Measurements from ENCODE around the gene CRX.
"Not testable (repeated sequence)": the region's sequence is repeated elsewhere in the genome, so short reads cannot be mapped to it uniquely, and the experiment has no call there.

Gene CRX

GRCh38 chr19:47861630-47862029 is 39.9 kb downstream of the CRX start:
- DNase-seq: no peak

GRCh38 chr19:47863514-47863936 is 41.8 kb downstream of the CRX start:
- DNase-seq: peak; percentile 85

- no peak for DNase-seq
Observed at GRCh38 chr19:47865166-47865565, 43.4 kb downstream of the CRX start.

- DNase-seq: no peak
Observed at GRCh38 chr19:47878906-47879305, 57.2 kb downstream of the CRX start.

GRCh38 chr19:47879385-47879784 is 57.6 kb downstream of the CRX start:
- not testable (repeated sequence) for DNase-seq

GRCh38 chr19:47881757-47882156 is 60.0 kb downstream of the CRX start:
- no peak for DNase-seq

GRCh38 chr19:47882890-47883289 is 61.2 kb downstream of the CRX start:
- DNase-seq: no peak

- no peak for DNase-seq
Observed at GRCh38 chr19:47885067-47885463, 63.3 kb downstream of the CRX start.

- DNase-seq: no peak
Observed at GRCh38 chr19:47886010-47886559, 64.3 kb downstream of the CRX start, which contains the start of gene SULT2A1. TSS of gene SULT2A1 (minus strand) at chr19:47886315. CDS start at chr19:47886257, 58 bp downstream.

GRCh38 chr19:47890865-47891621 is 69.3 kb downstream of the CRX start:
- no peak for DNase-seq

GRCh38 chr19:47891622-47891922 is 69.8 kb downstream of the CRX start:
- no peak for DNase-seq

GRCh38 chr19:47891923-47892666 is 70.4 kb downstream of the CRX start:
- DNase-seq: no peak

Measured in activated T-cell treated with anti-CD3 and anti-CD28 coated beads for 4 hours (primary cell).